H1 (cell line): ENCODE measurements around the gene FAM114A2. TPM values are rescaled to one million over a fixed set of nuclear protein-coding genes. Genes with fewer than 3 reads are reported as not detected.

ENCODE experiments used
- ATF2 ChIP-seq: IDR thresholded peaks from 2 replicates; pipeline ENCODE4 v1.6.1; 2012; ENCODE audit warnings: low read length, inconsistent platforms
- CHD7 ChIP-seq: fragments of 300-600 bp; sonication (generic); IDR thresholded peaks from 2 replicates; pipeline ENCODE4 v1.7.1; 2012; ENCODE audit warnings: low read length, moderate library complexity, mild to moderate bottlenecking, inconsistent platforms; ENCODE audit not compliant: insufficient replicate concordance
- CTCF ChIP-seq, 3 experiments: IDR thresholded peaks; 1 replicate in 2 of 3; 2 replicates in 1 of 3; pipeline versions ENCODE4 v1.5.1 to v1.6.1; 2011; ENCODE audit warnings: low read length in 3 of 3, mild to moderate bottlenecking in 3 of 3, inconsistent platforms in 2 of 3, low read depth in 1 of 3, moderate library complexity in 1 of 3; ENCODE audit not compliant: insufficient read depth in 1 of 3; ENCODE audit errors: control extremely low read depth in 1 of 3
- PHF8 ChIP-seq: fragments of 200-600 bp; sonication (generic); conservative IDR thresholded peaks from 2 replicates; pipeline ENCODE4 v1.7.1; 2012; ENCODE audit warnings: low read depth, mild to moderate bottlenecking, inconsistent platforms, low read length, moderate library complexity
- polyA plus RNA-seq, 7 experiments: library from polyadenylated mRNA; depleted of rRNA in 3 of 7; stranded (reverse) in 5 of 7; unstranded in 2 of 7; fragments of >200 nt in 5 of 7; fragments of 200-250 nt in 2 of 7; gene quantifications; 1 replicate in 5 of 7; 2 replicates in 1 of 7; 4 replicates in 1 of 7; pipeline versions ENCODE4 v1.2.1 to v1.2.3, GENCODE V29; 2011 to 2013; ENCODE audit warnings: missing spikeins in 2 of 7, mixed read lengths in 2 of 7
- total RNA-seq: library from RNA; stranded (reverse); fragmentation: NEBNext Ultra II Directional; extraction: Animal tissue kit (Norgen Biotek cat#: 25700); gene quantifications from 2 replicates; pipeline ENCODE4 v1.2.1, GENCODE V29; 2021

Gene FAM114A2
- total and polyA plus RNA-seq, 2 of the 8 experiments (the other 6 are each of a cell fraction or from before 2014, with no cell fraction given), result 3.8 to 9.2 TPM

GRCh38 chr5:154058055-154059038, 19.6 kb upstream of the FAM114A2 start (continued):
- TF ChIP-seq CHD7, result no peak
- no peak for TF ChIP-seq PHF8
- no peak for TF ChIP-seq ATF2
- no peak for TF ChIP-seq CTCF (IDR thresholded peaks at IDR 0.05; ENCODE audit: control extremely low read depth in 1 of 3, insufficient read depth in 1 of 3, low read depth in 1 of 3, low read length in 3 of 3)
